ENCODE data around the gene WDR18.

WDR18 gene

DNA sequence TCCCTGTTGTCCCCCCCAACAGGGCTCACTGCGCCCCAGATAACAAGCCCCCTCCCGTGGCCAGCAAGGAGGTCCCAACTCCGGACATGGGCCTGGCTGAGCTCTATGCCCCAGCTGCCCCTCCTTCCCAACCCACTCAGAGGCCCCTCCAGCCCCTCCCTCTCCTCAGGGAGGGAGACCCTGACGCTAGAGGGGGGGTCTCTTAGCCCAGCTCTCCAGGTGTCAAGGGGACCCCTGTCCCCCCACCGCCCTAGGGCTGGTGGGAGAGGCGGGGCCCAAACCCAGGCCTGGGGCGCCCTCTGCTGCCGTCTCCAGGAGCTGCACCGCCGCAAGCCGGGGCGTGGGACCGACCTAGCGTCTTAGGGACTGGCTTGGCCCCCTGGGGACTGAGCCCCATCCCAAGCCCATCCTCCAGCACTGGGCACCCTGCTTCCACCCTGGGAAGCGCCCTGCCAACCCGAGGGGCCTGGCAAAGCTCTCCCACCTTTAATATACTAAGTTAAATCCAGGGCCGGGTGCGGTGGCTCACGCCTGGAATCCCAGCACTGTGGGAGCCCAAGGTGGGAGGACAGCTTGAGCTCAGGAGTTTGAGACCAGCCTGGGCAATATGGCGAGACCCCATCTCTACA, 17.5 kb downstream of the WDR18 start:
- TF ChIP-seq, protein P1, sequence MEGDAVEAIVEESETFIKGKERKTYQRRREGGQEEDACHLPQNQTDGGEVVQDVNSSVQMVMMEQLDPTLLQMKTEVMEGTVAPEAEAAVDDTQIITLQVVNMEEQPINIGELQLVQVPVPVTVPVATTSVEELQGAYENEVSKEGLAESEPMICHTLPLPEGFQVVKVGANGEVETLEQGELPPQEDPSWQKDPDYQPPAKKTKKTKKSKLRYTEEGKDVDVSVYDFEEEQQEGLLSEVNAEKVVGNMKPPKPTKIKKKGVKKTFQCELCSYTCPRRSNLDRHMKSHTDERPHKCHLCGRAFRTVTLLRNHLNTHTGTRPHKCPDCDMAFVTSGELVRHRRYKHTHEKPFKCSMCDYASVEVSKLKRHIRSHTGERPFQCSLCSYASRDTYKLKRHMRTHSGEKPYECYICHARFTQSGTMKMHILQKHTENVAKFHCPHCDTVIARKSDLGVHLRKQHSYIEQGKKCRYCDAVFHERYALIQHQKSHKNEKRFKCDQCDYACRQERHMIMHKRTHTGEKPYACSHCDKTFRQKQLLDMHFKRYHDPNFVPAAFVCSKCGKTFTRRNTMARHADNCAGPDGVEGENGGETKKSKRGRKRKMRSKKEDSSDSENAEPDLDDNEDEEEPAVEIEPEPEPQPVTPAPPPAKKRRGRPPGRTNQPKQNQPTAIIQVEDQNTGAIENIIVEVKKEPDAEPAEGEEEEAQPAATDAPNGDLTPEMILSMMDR (IDR thresholded peaks at IDR 0.05; ENCODE audit: low read depth, low read length) = peak; percentile 80
- DNase-seq (ENCODE audit: extremely low read depth, low read depth) = no peak

DNA sequence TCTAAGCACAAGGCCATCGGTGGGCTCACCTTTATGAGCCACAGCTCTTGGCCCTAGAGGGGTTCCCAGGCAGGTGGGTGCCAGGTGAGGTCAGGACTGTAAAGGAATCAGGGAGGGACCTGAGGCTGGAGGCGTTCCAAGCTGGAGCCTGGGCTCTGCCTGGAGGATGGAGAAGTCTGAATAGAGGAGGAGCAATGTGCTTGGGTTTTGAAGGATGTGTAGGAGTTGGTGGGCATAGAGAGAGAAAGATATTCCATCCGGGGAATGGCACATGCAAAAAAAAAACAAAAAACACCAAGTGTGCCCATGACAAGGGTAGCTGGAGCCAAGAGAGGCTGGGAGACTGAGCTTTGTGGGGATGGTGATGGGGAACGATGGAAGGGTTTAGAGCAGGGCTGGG, 18.5 kb downstream of the WDR18 start:
- DNase-seq (ENCODE audit: extremely low read depth, low read depth) = no peak
- TF ChIP-seq, protein P1 (IDR thresholded peaks at IDR 0.05; ENCODE audit: low read depth, low read length) = no peak

DNA sequence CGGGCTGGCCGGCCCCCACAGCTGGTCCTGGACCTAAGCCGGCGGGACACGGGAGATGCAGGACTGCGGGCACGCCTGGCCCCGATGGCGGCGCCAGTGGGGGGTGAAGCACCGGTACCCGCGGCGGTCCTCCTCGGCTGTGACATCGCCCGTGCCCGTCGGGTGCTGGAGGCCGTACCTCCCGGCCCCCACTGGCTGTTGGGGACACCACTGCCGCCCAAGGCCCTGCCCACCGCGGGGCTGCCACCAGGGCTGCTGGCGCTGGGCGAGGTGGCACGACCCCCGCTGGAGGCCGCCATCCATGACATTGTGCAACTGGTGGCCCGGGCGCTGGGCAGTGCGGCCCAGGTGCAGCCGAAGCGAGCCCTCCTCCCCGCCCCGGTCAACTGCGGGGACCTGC, 19.1 kb downstream of the WDR18 start:
- TF ChIP-seq, protein P1 (IDR thresholded peaks at IDR 0.05; ENCODE audit: low read depth, low read length) = no peak
- no peak for DNase-seq (ENCODE audit: extremely low read depth, low read depth)

DNA sequence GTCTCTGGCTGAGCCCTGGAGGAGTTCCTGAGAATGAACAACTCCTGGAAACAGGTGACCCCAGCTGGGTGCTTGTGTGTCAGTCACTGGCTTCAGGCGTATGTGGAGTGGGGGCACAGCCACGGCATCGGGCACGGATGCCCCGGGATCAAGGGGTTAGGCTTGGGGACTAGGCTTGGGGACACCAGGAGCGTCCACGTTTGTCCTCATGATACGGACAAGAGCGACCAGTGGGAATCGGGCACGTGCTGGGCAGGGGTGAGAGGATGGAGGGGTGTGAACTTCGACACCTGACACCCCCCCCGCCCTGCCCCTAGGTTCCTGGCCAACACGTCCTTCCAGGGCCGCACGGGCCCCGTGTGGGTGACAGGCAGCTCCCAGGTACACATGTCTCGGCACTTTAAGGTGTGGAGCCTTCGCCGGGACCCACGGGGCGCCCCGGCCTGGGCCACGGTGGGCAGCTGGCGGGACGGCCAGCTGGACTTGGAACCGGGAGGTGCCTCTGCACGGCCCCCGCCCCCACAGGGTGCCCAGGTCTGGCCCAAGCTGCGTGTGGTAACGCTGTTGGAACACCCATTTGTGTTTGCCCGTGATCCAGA, 20.2 kb downstream of the WDR18 start:
- TF ChIP-seq, protein P1 (IDR thresholded peaks at IDR 0.05; ENCODE audit: low read depth, low read length) = no peak
- DNase-seq (ENCODE audit: extremely low read depth, low read depth) = no peak

DNA sequence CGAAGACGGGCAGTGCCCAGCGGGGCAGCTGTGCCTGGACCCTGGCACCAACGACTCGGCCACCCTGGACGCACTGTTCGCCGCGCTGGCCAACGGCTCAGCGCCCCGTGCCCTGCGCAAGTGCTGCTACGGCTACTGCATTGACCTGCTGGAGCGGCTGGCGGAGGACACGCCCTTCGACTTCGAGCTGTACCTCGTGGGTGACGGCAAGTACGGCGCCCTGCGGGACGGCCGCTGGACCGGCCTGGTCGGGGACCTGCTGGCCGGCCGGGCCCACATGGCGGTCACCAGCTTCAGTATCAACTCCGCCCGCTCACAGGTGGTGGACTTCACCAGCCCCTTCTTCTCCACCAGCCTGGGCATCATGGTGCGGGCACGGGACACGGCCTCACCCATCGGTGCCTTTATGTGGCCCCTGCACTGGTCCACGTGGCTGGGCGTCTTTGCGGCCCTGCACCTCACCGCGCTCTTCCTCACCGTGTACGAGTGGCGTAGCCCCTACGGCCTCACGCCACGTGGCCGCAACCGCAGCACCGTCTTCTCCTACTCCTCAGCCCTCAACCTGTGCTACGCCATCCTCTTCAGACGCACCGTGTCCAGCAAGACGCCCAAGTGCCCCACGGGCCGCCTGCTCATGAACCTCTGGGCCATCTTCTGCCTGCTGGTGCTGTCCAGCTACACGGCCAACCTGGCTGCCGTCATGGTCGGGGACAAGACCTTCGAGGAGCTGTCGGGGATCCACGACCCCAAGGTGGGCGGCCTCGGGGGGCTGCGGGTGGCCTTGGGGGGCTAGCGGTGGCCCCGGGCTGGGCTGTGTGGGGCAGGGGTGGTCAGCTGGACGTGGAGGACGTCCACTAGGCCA, 20.9 kb downstream of the WDR18 start:
- DNase-seq (ENCODE audit: extremely low read depth, low read depth) = no peak

DNA sequence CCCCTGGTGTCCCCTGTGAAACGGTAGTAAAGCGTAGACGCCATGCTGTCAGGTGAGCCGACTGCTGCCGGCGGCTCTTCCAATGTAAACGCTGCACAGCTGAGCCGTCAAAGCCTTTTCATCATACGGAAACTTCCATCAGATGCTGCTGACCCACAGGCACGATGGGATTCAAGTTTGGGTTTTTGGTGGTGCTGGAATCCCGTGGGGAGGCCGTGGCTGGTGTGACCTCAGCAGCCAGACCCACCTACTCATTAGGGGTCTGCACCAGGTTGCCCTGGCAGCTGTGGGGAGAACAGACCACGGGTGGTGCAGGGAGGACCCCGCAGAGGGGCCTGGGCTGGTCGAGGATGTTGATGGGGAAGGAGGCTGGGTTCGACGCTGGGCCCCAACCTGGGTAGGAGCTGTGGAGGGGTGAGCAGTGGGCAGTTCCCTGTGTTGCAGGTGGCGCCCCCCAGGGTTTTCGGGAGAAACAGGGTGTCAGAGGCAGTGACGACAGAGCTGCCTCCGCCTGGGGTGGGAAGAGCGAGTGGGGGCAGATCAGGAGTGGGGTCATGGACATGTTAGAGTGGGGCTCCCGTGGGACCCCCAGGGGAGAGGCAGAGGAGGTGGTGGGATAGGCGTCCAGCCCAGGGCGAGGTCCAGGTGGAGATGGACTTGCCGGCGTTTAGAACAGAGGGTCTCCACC, 22.7 kb downstream of the WDR18 start:
- TF ChIP-seq, protein P1 (IDR thresholded peaks at IDR 0.05; ENCODE audit: low read depth, low read length) = no peak

More for the DNA sequence above, 20.9 kb downstream of the WDR18 start:
- TF ChIP-seq, protein P1 (IDR thresholded peaks at IDR 0.05; ENCODE audit: low read depth, low read length) = no peak

More for the DNA sequence above, 22.7 kb downstream of the WDR18 start:
- no peak for DNase-seq (ENCODE audit: extremely low read depth, low read depth)

Data from AG09319 (cell line).